HCT116 (cell line): ENCODE results near the gene CMA1. TPM values are rescaled to one million over a fixed set of nuclear protein-coding genes. Genes with fewer than 3 reads are reported as not detected.

ENCODE experiments used
- ATAC-seq: fragments of 200-7000 bp; cut with Tn5 transposase; 2 replicates; pipeline ENCODE4 v1.9.1; 2020; ENCODE audit warnings: mild to moderate bottlenecking, moderate library complexity
- BruUV-seq: library from RNA; stranded (reverse); fragments of 400-500 nt; replicated peaks from 2 replicates; lab custom pipeline; 2021; lab: Mats Ljungman, UMichigan
- CTCF ChIA-PET: fragments of 300-600 bp; sonication (Branson Sonifier 250); formaldehyde crosslinking; loops from one replicate; lab custom pipeline; 2021; ENCODE audit warnings: antibody characterized with exemption; lab: Charles Lee
- POLR2A ChIA-PET: fragments of 300-600, 350-600 bp; sonication (Branson Sonifier 250); formaldehyde crosslinking; loops from one replicate; lab custom pipeline; 2021; ENCODE audit warnings: antibody characterized with exemption; lab: Charles Lee
- RAD21 ChIA-PET, 2 experiments: fragments of 300-600 bp; sonication (Branson Sonifier 250); formaldehyde crosslinking; loops; one replicate each; lab custom pipeline; 2023; ENCODE audit warnings: low total read pairs in 2 of 2; ENCODE audit not compliant: uncharacterized antibody in 2 of 2, unreplicated experiment in 2 of 2, low non-redundant PET in 1 of 2; lab: Charles Lee
- DNase-seq: peaks from one replicate; pipeline ENCODE4 v3.0.0-alpha.2; 2010; ENCODE audit warnings: low read depth, low spot score
- H2AFZ ChIP-seq: fragments of 200-600 bp; shearing (Covaris generic), sonication (generic); 2 replicates; pipeline ENCODE4 v1.6.1; 2017; ENCODE audit warnings: low read depth, mixed run types, mixed read lengths, antibody characterized with exemption, low read length; ENCODE audit not compliant: poor library complexity, severe bottlenecking
- H3K27ac ChIP-seq: 2 replicates; pipeline ENCODE4 v1.5.1; 2012; ENCODE audit warnings: low read depth, low read length
- H3K27me3 ChIP-seq: fragments of 200-600 bp; sonication (generic); 2 replicates; pipeline ENCODE4 v1.6.1; 2016; ENCODE audit warnings: mixed run types, low read length, mixed read lengths; ENCODE audit not compliant: insufficient read depth
- H3K36me3 ChIP-seq, 2 experiments: fragments of 200-500 bp in 1 of 2; fragments of 200-600 bp in 1 of 2; sonication (Bioruptor generic) in 1 of 2; sonication (generic) in 1 of 2; 2 replicates each; pipeline versions ENCODE4 v1.5.1 to v1.6.1; 2014 to 2016; ENCODE audit warnings: low read length in 2 of 2, inconsistent platforms in 1 of 2, mixed read lengths in 1 of 2, mixed run types in 1 of 2; ENCODE audit not compliant: insufficient read depth in 2 of 2, control insufficient read depth in 1 of 2
- H3K4me1 ChIP-seq, 2 experiments: fragments of 200-600 bp in 1 of 2; sonication (generic) in 1 of 2; 2 replicates each; pipeline versions ENCODE4 v1.5.1 to v1.6.1; 2012 to 2017; ENCODE audit warnings: low read length in 2 of 2, inconsistent platforms in 1 of 2, mild to moderate bottlenecking in 1 of 2, mixed read lengths in 1 of 2, mixed run types in 1 of 2, moderate library complexity in 1 of 2; ENCODE audit not compliant: insufficient read depth in 2 of 2, control insufficient read depth in 1 of 2
- H3K4me2 ChIP-seq: fragments of 200-600 bp; sonication (generic); 2 replicates; pipeline ENCODE4 v1.6.1; 2017; ENCODE audit warnings: mixed run types, low read length, mixed read lengths
- H3K4me3 ChIP-seq, 2 experiments: fragments of 200-600 bp in 1 of 2; sonication (generic) in 1 of 2; replicated peaks in 1 of 2; 2 replicates each; pipeline ENCODE4 v1.5.1; 2011 to 2016; ENCODE audit warnings: low read length in 2 of 2, control low read depth in 1 of 2, low read depth in 1 of 2, mild to moderate bottlenecking in 1 of 2, mixed read lengths in 1 of 2, mixed run types in 1 of 2
- H3K79me2 ChIP-seq: fragments of 200-600 bp; sonication (generic); 2 replicates; pipeline ENCODE4 v1.6.1; 2017; ENCODE audit warnings: mild to moderate bottlenecking, mixed run types, low read length, moderate library complexity, mixed read lengths; ENCODE audit not compliant: insufficient read depth
- H3K9ac ChIP-seq: fragments of 200-600 bp; sonication (generic); 2 replicates; pipeline ENCODE4 v1.6.1; 2016; ENCODE audit warnings: low read length, mixed read lengths
- H3K9me2 ChIP-seq: fragments of 200-600 bp; sonication (generic), shearing (Covaris generic); 2 replicates; pipeline ENCODE4 v1.6.1; 2017; ENCODE audit warnings: mixed run types, mild to moderate bottlenecking, moderate library complexity; ENCODE audit not compliant: insufficient read depth
- H3K9me3 ChIP-seq, 2 experiments: fragments of 200-500 bp in 1 of 2; fragments of 200-600 bp in 1 of 2; sonication (Bioruptor generic) in 1 of 2; sonication (generic) in 1 of 2; 2 replicates each; pipeline ENCODE4 v1.6.1; 2014 to 2017; ENCODE audit warnings: low read length in 2 of 2, mixed read lengths in 2 of 2, inconsistent platforms in 1 of 2, low read depth in 1 of 2, mild to moderate bottlenecking in 1 of 2, mixed run types in 1 of 2, moderate library complexity in 1 of 2; ENCODE audit not compliant: control insufficient read depth in 1 of 2, insufficient read depth in 1 of 2
- H4K20me1 ChIP-seq: fragments of 200-600 bp; sonication (generic), shearing (Covaris generic); 2 replicates; pipeline ENCODE4 v1.6.1; 2017; ENCODE audit warnings: mixed run types, mild to moderate bottlenecking, moderate library complexity; ENCODE audit not compliant: insufficient read depth
- ELF1 ChIP-seq: IDR thresholded peaks from 2 replicates; pipeline ENCODE4 v1.6.1; 2012; ENCODE audit warnings: low read depth, borderline replicate concordance
- EZH2phosphoT487 ChIP-seq: fragments of 200-600 bp; IDR thresholded peaks from 2 replicates; pipeline ENCODE4 v1.6.1; 2018; ENCODE audit warnings: antibody characterized with exemption, borderline replicate concordance
- RAD21 ChIP-seq: IDR thresholded peaks from 2 replicates; pipeline ENCODE4 v1.6.1; 2012; ENCODE audit warnings: low read depth, mild to moderate bottlenecking
- SIN3A ChIP-seq: IDR thresholded peaks from 2 replicates; pipeline ENCODE4 v1.6.1; 2012; ENCODE audit warnings: low read depth
- SP1 ChIP-seq: IDR thresholded peaks from 2 replicates; pipeline ENCODE4 v1.6.1; 2012; ENCODE audit warnings: low read depth
- SRF ChIP-seq: IDR thresholded peaks from 2 replicates; pipeline ENCODE4 v1.6.1; 2012; ENCODE audit warnings: low read depth
- TCF7L2 ChIP-seq: IDR thresholded peaks from 2 replicates; pipeline ENCODE4 v1.7.0; 2011; ENCODE audit warnings: borderline replicate concordance, inconsistent platforms; ENCODE audit not compliant: insufficient read depth, insufficient read length; ENCODE audit errors: extremely low read depth
- YY1 ChIP-seq: IDR thresholded peaks from 2 replicates; pipeline ENCODE4 v1.6.1; 2011; ENCODE audit warnings: low read length, low read depth, moderate library complexity, mild to moderate bottlenecking; ENCODE audit not compliant: insufficient replicate concordance; ENCODE audit errors: extremely low read depth
- ZNF274 ChIP-seq: fragments of 200-500 bp; sonication (Bioruptor generic); IDR thresholded peaks from 2 replicates; pipeline ENCODE4 v1.6.1; 2014; ENCODE audit warnings: mild to moderate bottlenecking, low read depth, low read length, inconsistent platforms
- intact Hi-C: fragments of 100-400 bp; cut with micrococcal nuclease; formaldehyde crosslinking; loops from 2 replicates; pipeline ENCODE4 v1.10.0; 2022
- total RNA-seq: library from RNA; stranded (reverse); gene quantifications from one replicate; pipeline ENCODE4 v1.2.1, GENCODE V29; 2021; ENCODE audit not compliant: unreplicated experiment
- TF ChIP-seq, protein P1 (sequence below): IDR thresholded peaks from 2 replicates; pipeline ENCODE4 v1.6.1; 2011; ENCODE audit warnings: mild to moderate bottlenecking, low read length, moderate library complexity; ENCODE audit not compliant: insufficient replicate concordance; ENCODE audit errors: extremely low read depth
- TF ChIP-seq, protein P2 (sequence below): IDR thresholded peaks from 2 replicates; pipeline ENCODE4 v1.6.1; 2012
- TF ChIP-seq, protein P3 (sequence below), 3 experiments: fragments of 200-600 bp in 1 of 3; sonication (generic) in 1 of 3; IDR thresholded peaks in 2 of 3; conservative IDR thresholded peaks in 1 of 3; 2 replicates each; pipeline ENCODE4 v1.5.1; 2012 to 2017; ENCODE audit warnings: low read depth in 2 of 3, low read length in 2 of 3, antibody characterized with exemption in 1 of 3, borderline replicate concordance in 1 of 3, control low read depth in 1 of 3, mild to moderate bottlenecking in 1 of 3, mixed read lengths in 1 of 3, mixed run types in 1 of 3, moderate library complexity in 1 of 3; ENCODE audit not compliant: insufficient read depth in 1 of 3

CMA1 gene
- total RNA-seq, 1 experiment from 2014 or later: not detected

DNA sequence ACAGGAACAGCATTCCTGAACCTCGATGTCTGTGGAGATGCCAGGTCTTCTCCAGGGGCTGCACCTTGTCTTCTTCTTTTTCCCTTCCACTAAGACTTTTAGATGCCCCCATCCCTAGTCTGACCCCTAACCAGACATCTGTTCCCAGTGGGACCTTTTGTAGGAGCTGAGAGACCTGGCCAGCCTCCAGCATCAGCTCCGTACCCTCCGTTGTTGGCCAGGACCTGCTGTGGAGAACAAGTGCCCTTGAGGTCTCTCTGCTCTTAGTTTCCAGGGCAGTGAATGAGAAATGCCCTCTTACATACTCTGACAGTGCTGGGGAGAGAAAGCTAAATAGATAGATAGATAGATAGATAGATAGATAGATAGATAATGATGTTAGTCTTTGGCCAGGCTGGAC lies 48.7 kb downstream of the CMA1 start:
- intact Hi-C loops: no loop called here
- CTCF ChIA-PET: no interaction called here
- H3K36me3 ChIP-seq: no peaks in the 10 kb centered on the region
- no peak overlapping the region for H3K4me2 ChIP-seq
- no peak overlapping the region for H2AFZ ChIP-seq
- no peaks in the 10 kb centered on the region; a peak in 1 of 4 replicates for H3K9me3 ChIP-seq
- H3K27ac ChIP-seq: no peak overlapping the region
- no peak for ATAC-seq
- POLR2A ChIA-PET: no interaction called here
- no peaks in the 10 kb centered on the region for H3K79me2 ChIP-seq
- no peak for DNase-seq
- H3K9ac ChIP-seq: no peak overlapping the region
- no peaks in the 10 kb centered on the region for H4K20me1 ChIP-seq
- TF ChIP-seq, protein P1, sequence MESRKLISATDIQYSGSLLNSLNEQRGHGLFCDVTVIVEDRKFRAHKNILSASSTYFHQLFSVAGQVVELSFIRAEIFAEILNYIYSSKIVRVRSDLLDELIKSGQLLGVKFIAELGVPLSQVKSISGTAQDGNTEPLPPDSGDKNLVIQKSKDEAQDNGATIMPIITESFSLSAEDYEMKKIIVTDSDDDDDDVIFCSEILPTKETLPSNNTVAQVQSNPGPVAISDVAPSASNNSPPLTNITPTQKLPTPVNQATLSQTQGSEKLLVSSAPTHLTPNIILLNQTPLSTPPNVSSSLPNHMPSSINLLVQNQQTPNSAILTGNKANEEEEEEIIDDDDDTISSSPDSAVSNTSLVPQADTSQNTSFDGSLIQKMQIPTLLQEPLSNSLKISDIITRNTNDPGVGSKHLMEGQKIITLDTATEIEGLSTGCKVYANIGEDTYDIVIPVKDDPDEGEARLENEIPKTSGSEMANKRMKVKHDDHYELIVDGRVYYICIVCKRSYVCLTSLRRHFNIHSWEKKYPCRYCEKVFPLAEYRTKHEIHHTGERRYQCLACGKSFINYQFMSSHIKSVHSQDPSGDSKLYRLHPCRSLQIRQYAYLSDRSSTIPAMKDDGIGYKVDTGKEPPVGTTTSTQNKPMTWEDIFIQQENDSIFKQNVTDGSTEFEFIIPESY: no peak
- no peak for TF ChIP-seq TCF7L2
- TF ChIP-seq, protein P2, sequence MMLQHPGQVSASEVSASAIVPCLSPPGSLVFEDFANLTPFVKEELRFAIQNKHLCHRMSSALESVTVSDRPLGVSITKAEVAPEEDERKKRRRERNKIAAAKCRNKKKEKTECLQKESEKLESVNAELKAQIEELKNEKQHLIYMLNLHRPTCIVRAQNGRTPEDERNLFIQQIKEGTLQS: no peak
- TF ChIP-seq EZH2phosphoT487: no peak
- RAD21 ChIA-PET: no interaction called here
- no peaks in the 10 kb centered on the region for H3K4me1 ChIP-seq
- no peaks in the 10 kb centered on the region for H3K9me2 ChIP-seq
- no peaks in the 10 kb centered on the region for H3K27me3 ChIP-seq
- no peak overlapping the region for H3K4me3 ChIP-seq
- no TSS peak for BruUV-seq

DNA sequence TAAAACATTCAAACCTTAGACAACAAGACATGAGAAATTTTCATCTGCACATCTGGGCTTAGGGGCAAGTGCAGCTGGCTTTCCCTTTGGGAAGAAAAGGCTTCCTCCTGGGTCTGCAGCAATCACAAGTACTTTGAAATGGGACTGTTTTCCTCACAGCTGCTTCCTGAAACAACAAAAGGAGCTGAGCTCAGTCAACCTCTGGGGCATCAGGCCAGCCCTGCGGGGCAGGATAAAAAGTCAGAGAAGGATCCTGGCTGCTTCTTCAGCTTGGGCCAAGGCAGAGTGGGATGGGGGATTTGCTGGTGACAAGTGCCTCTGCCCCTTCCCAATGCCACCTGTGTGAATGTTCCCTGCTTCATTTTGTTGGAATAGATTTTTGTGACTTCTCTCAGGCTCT lies 49.3 kb downstream of the CMA1 start:
- Histone ChIP-seq H3K4me3 (no peak overlapping the region), H3K27me3 (no peaks in the 10 kb centered on the region), H3K9me2 (no peaks in the 10 kb centered on the region), H2AFZ (no peak overlapping the region), H3K4me1 (no peaks in the 10 kb centered on the region), H3K79me2 (no peaks in the 10 kb centered on the region), H3K36me3 (no peaks in the 10 kb centered on the region), H3K27ac (no peak overlapping the region), H3K9me3 (no peaks in the 10 kb centered on the region; a peak in 1 of 4 replicates), H3K4me2 (no peak overlapping the region), H4K20me1 (no peaks in the 10 kb centered on the region), H3K9ac (no peak overlapping the region)
- no peak for ATAC-seq
- RAD21 ChIA-PET: no interaction called here
- no peak for DNase-seq
- BruUV-seq: no TSS peak
- POLR2A ChIA-PET: no interaction called here
- CTCF ChIA-PET: no interaction called here
- intact Hi-C loops: no loop called here
- no peak for TF ChIP-seq SP1
- no peak for TF ChIP-seq TCF7L2
- TF ChIP-seq SIN3A: no peak
- TF ChIP-seq ZNF274: no peak
- no peak for TF ChIP-seq SRF
- TF ChIP-seq EZH2phosphoT487: no peak
- no peak for TF ChIP-seq RAD21
- TF ChIP-seq, protein P3, sequence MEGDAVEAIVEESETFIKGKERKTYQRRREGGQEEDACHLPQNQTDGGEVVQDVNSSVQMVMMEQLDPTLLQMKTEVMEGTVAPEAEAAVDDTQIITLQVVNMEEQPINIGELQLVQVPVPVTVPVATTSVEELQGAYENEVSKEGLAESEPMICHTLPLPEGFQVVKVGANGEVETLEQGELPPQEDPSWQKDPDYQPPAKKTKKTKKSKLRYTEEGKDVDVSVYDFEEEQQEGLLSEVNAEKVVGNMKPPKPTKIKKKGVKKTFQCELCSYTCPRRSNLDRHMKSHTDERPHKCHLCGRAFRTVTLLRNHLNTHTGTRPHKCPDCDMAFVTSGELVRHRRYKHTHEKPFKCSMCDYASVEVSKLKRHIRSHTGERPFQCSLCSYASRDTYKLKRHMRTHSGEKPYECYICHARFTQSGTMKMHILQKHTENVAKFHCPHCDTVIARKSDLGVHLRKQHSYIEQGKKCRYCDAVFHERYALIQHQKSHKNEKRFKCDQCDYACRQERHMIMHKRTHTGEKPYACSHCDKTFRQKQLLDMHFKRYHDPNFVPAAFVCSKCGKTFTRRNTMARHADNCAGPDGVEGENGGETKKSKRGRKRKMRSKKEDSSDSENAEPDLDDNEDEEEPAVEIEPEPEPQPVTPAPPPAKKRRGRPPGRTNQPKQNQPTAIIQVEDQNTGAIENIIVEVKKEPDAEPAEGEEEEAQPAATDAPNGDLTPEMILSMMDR (IDR thresholded peaks at IDR 0.05 in 2 of 3, conservative IDR thresholded peaks at IDR 0.05 in 1 of 3; ENCODE audit: borderline replicate concordance in 1 of 3, insufficient read depth in 1 of 3, low read depth in 2 of 3, low read length in 2 of 3): no peak
- no peak for TF ChIP-seq YY1
- TF ChIP-seq ELF1: no peak
- TF ChIP-seq, protein P2: no peak
